Left ventricle myocardium inferior (tissue), 1 donor: ENCODE measurements around the gene SLC25A21. TPM values are rescaled to one million over a fixed set of nuclear protein-coding genes. Genes with fewer than 3 reads are reported as not detected.

Experiments
- DNase-seq: peaks from one replicate; pipeline ENCODE4 v3.0.0-alpha.2; 2020
- H3K27ac ChIP-seq: fragments of 200-600 bp; replicated peaks from 2 replicates; pipeline ENCODE4 v1.8.0; 2021
- H3K27me3 ChIP-seq: fragments of 200-600 bp; 2 replicates; pipeline ENCODE4 v1.8.0; 2021; ENCODE audit warnings: low read depth
- H3K36me3 ChIP-seq: fragments of 200-600 bp; 2 replicates; pipeline ENCODE4 v1.8.0; 2021
- H3K4me1 ChIP-seq: fragments of 200-600 bp; 2 replicates; pipeline ENCODE4 v1.8.0; 2021
- H3K4me3 ChIP-seq: fragments of 200-600 bp; 2 replicates; pipeline ENCODE4 v1.8.0; 2021; ENCODE audit warnings: mild to moderate bottlenecking, moderate library complexity
- H3K9me3 ChIP-seq: fragments of 200-600 bp; replicated peaks from 2 replicates; pipeline ENCODE4 v1.8.0; 2021
- intact Hi-C: fragments of 100-400 bp; cut with micrococcal nuclease; formaldehyde crosslinking; loops from one replicate; pipeline ENCODE4 v1.11.0; 2022
- total RNA-seq: library from RNA; stranded (reverse); fragmentation: NEBNext Ultra II Directional; extraction: Animal tissue kit (Norgen Biotek cat#: 25700); gene quantifications from one replicate; pipeline ENCODE4 v1.2.1, GENCODE V29; 2021
- TF ChIP-seq, protein P1 (sequence below): fragments of 200-600 bp; IDR thresholded peaks from 2 replicates; pipeline ENCODE4 v1.8.0; 2021; ENCODE audit warnings: antibody characterized with exemption, mild to moderate bottlenecking, borderline replicate concordance
- donor health status: DM: no; HTN: yes; CAD: no; lungs with severe emphysema.

Gene SLC25A21
- total RNA-seq, 1 donor from 2014 or later: 0.77 TPM

DNA sequence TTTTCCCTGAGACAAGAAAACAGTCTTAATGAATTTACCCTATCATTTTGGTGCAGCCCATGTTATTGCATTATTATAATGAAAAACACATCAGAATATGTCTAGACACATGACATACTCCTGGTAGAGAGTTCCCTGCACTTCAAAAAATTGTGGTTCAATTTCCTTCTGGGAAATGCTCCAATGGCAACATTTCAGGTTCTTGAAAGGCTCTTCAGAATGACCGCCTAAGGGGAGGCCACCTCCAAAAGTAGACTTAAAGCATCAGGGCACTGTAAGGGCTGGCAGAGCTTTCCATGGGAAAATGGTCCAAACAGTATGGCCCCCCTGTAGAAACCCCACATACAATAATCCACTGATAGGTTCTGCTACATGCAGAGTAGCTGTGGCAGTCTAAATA lies 110.7 kb downstream of the SLC25A21 start:
- no peak overlapping the region for H3K27ac ChIP-seq
- no peaks in the 10 kb centered on the region for H3K36me3 ChIP-seq
- intact Hi-C loops: no loop called here
- no peaks in the 10 kb centered on the region for H3K9me3 ChIP-seq
- H3K4me3 ChIP-seq: no peak overlapping the region
- no peaks in the 10 kb centered on the region for H3K4me1 ChIP-seq
- no peak for DNase-seq
- H3K27me3 ChIP-seq: no peaks in the 10 kb centered on the region
- TF ChIP-seq, protein P1, sequence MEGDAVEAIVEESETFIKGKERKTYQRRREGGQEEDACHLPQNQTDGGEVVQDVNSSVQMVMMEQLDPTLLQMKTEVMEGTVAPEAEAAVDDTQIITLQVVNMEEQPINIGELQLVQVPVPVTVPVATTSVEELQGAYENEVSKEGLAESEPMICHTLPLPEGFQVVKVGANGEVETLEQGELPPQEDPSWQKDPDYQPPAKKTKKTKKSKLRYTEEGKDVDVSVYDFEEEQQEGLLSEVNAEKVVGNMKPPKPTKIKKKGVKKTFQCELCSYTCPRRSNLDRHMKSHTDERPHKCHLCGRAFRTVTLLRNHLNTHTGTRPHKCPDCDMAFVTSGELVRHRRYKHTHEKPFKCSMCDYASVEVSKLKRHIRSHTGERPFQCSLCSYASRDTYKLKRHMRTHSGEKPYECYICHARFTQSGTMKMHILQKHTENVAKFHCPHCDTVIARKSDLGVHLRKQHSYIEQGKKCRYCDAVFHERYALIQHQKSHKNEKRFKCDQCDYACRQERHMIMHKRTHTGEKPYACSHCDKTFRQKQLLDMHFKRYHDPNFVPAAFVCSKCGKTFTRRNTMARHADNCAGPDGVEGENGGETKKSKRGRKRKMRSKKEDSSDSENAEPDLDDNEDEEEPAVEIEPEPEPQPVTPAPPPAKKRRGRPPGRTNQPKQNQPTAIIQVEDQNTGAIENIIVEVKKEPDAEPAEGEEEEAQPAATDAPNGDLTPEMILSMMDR: no peak

DNA sequence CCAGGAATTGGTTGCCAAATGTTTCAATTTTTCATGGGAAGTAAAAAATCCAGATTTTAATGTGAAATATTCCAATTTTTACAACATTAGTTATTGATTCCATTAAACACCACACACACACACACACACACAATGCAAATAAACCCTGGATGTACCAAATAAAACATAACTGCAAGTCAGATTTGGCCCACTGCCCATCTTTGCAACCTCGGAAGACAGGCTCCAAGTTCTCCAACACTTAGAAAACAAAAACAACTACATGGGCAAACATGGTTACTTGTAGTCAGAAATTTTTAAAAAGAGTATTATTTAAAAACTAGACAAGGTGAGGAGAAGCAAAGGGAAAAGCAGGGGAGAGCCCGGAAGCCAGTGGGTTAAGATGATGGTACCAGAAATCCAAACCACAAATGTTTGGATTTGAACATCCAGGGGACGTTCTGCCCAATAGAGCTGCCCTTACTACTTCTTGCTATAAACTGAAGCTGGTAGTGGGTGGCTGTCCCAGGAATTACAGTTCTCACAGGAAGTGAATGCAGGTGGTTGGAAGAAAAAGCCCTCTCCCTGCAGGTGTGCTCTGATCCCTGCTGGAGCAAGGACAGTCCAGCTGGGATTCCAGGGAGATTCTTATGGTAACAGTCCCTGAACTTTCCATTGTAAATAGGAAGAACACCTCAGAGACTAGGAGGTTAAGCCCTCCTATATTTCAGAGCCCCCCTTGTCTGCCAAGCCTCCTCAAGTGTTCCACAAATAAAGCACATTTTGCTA lies 111.7 kb downstream of the SLC25A21 start:
- H3K36me3 ChIP-seq: no peaks in the 10 kb centered on the region
- H3K4me1 ChIP-seq: no peaks in the 10 kb centered on the region
- H3K4me3 ChIP-seq: no peak overlapping the region
- no peak for DNase-seq
- no peaks in the 10 kb centered on the region for H3K27me3 ChIP-seq
- H3K9me3 ChIP-seq: no peaks in the 10 kb centered on the region
- TF ChIP-seq, protein P1: no peak
- intact Hi-C loops: no loop called here
- H3K27ac ChIP-seq: no peak overlapping the region

DNA sequence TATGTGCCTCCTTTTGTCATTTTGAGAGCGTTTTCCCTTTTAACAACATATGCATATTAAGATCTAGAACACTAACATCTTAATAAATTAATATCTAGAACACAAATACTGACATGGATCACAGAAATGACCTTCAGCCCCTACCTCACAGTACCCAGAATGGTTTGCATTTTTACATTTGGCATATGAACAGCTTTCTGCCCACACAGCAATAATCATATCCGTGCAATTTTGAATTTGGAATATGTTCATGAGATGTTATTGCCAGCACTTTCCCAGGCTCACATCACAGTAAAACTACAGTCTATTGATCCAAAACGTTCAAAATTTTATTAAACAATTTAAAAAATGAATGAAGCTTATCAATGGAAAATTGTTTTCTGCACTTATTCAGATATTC lies 114.6 kb downstream of the SLC25A21 start:
- H3K27ac ChIP-seq: no peak overlapping the region
- DNase-seq: no peak
- H3K36me3 ChIP-seq: no peaks in the 10 kb centered on the region
- no peaks in the 10 kb centered on the region for H3K27me3 ChIP-seq
- no peak overlapping the region for H3K4me3 ChIP-seq
- TF ChIP-seq, protein P1: no peak
- intact Hi-C loops: no loop called here
- H3K9me3 ChIP-seq: peaks cover 15% of the 10 kb centered on the region
- no peaks in the 10 kb centered on the region for H3K4me1 ChIP-seq

DNA sequence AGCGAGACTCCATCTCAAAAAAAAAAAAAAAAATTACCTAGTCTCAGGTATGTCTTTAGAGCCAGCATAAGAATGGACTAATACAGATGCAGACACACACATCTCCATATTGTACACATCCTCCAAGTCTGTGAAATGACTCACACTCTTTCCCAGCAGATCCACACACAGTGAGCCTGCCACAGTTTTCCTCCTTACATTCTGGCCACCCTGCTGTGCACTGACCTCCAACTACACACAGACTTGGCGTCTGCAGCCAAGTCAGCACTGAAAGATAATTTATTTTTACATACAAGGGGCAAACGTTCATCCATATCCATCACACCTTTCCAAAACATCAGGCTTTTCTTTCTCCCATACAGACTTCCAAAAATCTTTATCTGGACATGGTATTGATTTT lies 115.9 kb downstream of the SLC25A21 start:
- peaks cover 15% of the 10 kb centered on the region for H3K9me3 ChIP-seq
- H3K27me3 ChIP-seq: no peaks in the 10 kb centered on the region
- intact Hi-C loops: no loop called here
- no peak overlapping the region for H3K27ac ChIP-seq
- TF ChIP-seq, protein P1: no peak
- no peak overlapping the region for H3K4me3 ChIP-seq
- no peaks in the 10 kb centered on the region for H3K36me3 ChIP-seq
- DNase-seq: no peak
- H3K4me1 ChIP-seq: no peaks in the 10 kb centered on the region

DNA sequence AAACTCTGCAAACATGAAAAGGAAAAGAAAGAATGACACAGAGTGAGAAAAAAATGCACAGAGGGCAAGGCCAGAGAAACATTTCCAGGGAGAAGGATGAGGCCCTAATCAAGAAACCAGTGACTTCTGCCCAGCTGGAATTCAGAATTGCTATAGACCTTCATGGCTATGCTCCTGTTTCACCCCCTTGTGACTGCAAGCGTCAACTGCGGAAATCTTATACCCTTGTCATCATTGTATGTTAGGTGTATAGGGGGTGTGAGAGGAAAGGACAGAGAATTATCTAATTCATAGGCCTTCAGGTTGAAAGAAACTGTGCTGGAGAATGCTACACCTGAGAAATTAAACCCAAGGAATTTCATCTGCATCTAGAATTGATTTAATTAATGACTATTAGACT lies 117.5 kb downstream of the SLC25A21 start:
- Histone ChIP-seq H3K27me3 (no peaks in the 10 kb centered on the region), H3K4me1 (no peaks in the 10 kb centered on the region), H3K9me3 (peaks cover 15% of the 10 kb centered on the region), H3K4me3 (no peak overlapping the region), H3K27ac (no peak overlapping the region), H3K36me3 (no peaks in the 10 kb centered on the region)
- intact Hi-C loops: no loop called here
- no peak for DNase-seq
- TF ChIP-seq, protein P1: no peak
